Measurements from ENCODE around the gene USP2.

The USP2 gene

DNA sequence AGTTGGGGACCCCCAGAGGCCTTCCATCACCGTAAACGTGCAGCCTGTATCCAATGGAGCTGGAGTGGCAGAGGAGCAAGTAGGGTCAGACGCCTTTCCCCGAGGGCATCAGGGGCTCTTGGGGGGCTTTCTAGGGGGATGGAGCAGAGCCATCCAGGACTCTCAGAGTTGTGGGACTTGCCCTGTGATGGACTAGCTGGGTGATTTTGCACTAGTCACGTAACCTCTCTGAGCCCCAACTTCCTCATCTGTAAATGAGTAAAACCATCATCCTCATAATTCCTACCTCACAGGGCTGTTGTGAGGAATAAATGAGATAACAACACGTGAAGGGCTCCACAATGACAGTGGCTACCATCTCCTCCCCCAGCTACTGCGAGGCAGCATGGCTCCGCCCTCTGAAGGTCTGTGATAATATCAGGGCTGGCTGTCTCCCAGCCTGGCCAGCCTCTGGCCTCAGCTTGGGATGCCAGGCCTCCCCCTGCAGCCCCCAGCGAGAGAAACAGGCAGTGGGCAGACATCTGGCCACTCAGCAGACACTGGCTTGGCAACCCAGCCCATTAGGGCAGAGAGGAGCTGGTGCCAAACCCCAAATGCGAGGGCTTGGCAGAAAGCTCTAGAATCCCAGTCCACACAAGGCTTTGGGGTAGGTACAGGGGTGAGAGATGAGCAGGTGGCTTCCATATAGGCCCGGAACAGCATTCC is 6.7 kb downstream of the USP2 start:
- TF ChIP-seq, protein P1, sequence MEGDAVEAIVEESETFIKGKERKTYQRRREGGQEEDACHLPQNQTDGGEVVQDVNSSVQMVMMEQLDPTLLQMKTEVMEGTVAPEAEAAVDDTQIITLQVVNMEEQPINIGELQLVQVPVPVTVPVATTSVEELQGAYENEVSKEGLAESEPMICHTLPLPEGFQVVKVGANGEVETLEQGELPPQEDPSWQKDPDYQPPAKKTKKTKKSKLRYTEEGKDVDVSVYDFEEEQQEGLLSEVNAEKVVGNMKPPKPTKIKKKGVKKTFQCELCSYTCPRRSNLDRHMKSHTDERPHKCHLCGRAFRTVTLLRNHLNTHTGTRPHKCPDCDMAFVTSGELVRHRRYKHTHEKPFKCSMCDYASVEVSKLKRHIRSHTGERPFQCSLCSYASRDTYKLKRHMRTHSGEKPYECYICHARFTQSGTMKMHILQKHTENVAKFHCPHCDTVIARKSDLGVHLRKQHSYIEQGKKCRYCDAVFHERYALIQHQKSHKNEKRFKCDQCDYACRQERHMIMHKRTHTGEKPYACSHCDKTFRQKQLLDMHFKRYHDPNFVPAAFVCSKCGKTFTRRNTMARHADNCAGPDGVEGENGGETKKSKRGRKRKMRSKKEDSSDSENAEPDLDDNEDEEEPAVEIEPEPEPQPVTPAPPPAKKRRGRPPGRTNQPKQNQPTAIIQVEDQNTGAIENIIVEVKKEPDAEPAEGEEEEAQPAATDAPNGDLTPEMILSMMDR (IDR thresholded peaks at IDR 0.05; ENCODE audit: extremely low read depth, insufficient read depth, missing control alignments) = no peak
- no peak for DNase-seq (ENCODE audit: low spot score)
- in situ Hi-C loops (cut with MboI; ENCODE audit: low pct_unique_long_range_greater_than_20kb, low sequenced_read_pairs, unreplicated experiment) = no loop called here

DNA sequence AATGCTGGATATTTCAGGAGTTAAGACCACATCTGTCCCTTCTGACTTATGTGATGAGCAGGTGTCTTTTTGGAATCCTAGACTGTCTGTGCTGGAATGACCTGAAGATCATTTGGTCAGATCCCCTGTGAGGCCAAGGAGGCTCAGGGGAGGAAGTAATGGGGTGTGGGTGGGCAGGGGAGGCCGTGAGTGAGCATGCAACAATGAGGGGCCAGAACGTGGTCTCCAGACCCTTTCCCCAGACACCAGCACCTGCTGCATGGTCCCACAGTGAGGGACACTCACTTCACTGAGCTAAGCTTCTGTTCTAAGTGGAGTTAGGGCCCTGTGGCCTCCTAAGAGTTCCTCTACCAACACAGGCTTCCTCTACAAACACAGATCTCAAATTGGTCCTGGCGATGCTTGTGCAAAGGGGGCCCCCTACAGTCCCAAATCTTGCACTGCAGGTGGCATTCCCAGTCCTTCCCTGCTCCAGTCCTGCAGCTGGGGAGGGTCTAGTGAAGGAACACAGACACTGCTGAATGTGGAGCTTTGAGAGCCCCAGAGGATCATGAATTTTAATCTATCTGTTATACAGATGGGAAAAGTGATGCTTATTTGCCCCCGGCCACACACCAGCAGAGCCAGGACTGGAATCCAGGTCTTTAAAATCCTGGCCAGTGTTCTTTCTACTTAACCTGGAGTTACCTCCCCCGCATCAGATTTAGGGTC is 7.4 kb downstream of the USP2 start:
- TF ChIP-seq, protein P1 (IDR thresholded peaks at IDR 0.05; ENCODE audit: extremely low read depth, insufficient read depth, missing control alignments) = peak; percentile 87
- in situ Hi-C loops (cut with MboI; ENCODE audit: low pct_unique_long_range_greater_than_20kb, low sequenced_read_pairs, unreplicated experiment) = no loop called here
- no peak for DNase-seq (ENCODE audit: low spot score)

DNA sequence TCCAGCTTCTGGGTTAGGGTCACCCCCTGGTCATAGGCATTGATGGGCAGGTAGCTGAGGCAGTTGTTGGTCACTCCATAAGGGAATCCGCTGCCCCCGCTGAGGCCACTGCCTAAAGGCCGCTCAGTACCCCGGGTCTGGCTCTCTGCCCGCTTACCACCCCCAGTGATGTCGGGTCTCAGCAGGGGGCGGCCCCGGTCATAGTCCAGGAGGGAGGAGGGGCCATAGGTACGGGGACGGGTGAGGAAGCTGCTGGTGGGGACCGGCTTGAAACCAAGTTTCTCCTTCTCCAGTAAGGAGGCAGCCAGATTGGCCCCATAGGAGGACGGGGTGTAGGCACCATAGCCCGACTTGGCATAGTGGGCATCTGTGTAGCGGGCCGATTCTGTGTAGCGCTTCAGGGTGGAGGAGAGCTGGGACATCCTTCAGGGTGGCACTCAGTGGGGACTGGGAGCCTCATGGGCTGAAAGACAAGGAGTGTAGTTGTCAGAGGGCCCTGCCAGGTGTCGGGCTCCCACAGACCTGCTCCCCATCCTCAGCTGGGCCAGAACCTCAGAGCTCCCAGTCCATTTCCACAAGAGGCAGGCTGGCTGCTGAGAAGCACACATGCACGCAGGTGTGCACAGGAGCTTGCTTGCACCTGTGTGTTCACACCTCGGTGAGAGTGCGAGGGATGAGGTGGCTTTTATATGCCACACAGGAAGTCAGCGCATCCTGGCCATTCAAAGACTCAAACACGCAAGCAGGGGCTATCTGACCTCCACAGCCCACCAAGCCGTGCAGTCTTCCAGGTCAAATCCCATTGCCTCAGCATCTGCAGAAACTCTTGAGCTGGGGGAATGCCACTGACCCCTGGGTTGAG is 8.2 kb downstream of the USP2 start:
- TF ChIP-seq, protein P1 (IDR thresholded peaks at IDR 0.05; ENCODE audit: extremely low read depth, insufficient read depth, missing control alignments) = no peak
- DNase-seq (ENCODE audit: low spot score) = no peak
- in situ Hi-C loops (cut with MboI; ENCODE audit: low pct_unique_long_range_greater_than_20kb, low sequenced_read_pairs, unreplicated experiment) = no loop called here

DNA sequence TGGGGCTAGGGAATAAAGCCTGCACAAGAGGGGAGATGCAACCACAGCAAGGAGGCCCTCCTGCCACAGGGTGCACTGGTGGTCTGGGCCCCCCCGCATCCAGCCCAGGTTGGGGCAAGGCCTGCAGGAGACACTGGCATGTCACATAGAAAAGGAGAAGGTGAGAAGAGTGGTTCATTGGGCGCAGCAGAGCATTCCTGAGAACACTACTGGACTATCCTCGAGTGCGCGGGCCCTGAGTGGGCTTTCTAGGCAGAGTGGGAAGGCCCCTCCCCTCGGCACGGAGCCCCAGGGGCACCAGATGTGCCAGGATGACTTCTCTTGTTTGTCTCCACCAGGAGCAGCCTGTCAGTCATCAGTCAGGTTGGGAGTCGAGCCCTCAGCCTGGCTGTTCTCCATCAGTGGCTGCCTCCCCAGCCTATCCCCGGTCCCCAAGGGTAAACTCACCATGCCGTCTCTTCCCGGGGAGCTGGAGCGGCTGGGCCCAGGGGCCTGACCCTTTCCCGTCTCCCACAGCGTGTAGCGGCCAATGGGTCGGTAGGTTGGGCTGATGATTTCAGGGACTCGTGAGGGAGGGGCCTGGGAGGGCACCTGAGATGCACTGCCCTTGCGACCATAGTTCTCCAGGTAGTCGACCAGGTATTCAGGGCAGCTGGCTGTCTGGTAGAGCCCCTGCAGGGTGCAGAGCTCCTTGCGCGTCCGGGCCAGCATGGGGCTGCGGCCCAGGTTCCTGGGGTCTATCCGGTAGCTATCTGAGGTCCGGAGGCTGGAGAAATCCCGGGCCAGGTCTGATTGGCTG is 9.0 kb downstream of the USP2 start:
- in situ Hi-C loops (cut with MboI; ENCODE audit: low pct_unique_long_range_greater_than_20kb, low sequenced_read_pairs, unreplicated experiment) = no loop called here
- TF ChIP-seq, protein P1 (IDR thresholded peaks at IDR 0.05; ENCODE audit: extremely low read depth, insufficient read depth, missing control alignments) = no peak
- DNase-seq (ENCODE audit: low spot score) = no peak

DNA sequence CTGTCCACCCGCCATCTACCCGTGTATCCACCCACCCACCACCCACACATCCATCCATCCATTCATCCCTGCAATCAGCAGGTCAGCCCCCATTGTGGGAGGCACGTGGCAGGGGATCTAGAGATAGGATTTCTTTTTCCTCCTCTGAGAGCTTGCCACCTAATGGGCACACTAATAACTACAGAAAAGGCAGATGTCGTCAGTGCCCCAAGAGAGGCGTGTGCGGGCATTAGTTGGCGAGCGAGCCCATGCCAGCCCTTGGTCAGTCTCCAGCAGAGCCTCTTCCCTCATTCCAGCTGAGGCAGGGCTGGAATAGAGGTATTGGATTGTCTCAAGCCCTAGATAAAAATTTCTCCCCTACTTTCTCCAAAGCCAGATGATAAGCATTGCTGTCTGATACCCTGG is 9.7 kb downstream of the USP2 start:
- in situ Hi-C loops (cut with MboI; ENCODE audit: low pct_unique_long_range_greater_than_20kb, low sequenced_read_pairs, unreplicated experiment) = no loop called here
- TF ChIP-seq, protein P1 (IDR thresholded peaks at IDR 0.05; ENCODE audit: extremely low read depth, insufficient read depth, missing control alignments) = no peak
- DNase-seq (ENCODE audit: low spot score) = no peak

Data from GM13977 (cell line).